Measurements from ENCODE around the gene EML1. TPM values are rescaled to one million over a fixed set of nuclear protein-coding genes. Genes with fewer than 3 reads are reported as not detected.

The EML1 gene
- polyA plus RNA-seq, 1 experiment: 14.2 TPM

GRCh38 chr14:99964979-99965378, 171.8 kb downstream of the EML1 start:
- POLR2A ChIA-PET: no interaction called here
- no peaks in the 10 kb centered on the region for H3K36me3 ChIP-seq (ENCODE audit: control insufficient read depth, insufficient read depth, low read length)
- TF ChIP-seq, protein P1, sequence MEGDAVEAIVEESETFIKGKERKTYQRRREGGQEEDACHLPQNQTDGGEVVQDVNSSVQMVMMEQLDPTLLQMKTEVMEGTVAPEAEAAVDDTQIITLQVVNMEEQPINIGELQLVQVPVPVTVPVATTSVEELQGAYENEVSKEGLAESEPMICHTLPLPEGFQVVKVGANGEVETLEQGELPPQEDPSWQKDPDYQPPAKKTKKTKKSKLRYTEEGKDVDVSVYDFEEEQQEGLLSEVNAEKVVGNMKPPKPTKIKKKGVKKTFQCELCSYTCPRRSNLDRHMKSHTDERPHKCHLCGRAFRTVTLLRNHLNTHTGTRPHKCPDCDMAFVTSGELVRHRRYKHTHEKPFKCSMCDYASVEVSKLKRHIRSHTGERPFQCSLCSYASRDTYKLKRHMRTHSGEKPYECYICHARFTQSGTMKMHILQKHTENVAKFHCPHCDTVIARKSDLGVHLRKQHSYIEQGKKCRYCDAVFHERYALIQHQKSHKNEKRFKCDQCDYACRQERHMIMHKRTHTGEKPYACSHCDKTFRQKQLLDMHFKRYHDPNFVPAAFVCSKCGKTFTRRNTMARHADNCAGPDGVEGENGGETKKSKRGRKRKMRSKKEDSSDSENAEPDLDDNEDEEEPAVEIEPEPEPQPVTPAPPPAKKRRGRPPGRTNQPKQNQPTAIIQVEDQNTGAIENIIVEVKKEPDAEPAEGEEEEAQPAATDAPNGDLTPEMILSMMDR (IDR thresholded peaks at IDR 0.05; ENCODE audit: insufficient read depth, low read depth, low read length): no peak
- DNase-seq (ENCODE audit: low read depth): no peak
- peaks cover 5% of the 10 kb centered on the region for H3K27me3 ChIP-seq (ENCODE audit: control insufficient read depth, insufficient read depth, low read length)
- CTCF ChIA-PET: interaction anchor here (1.6 kb wide), 1 partner anchor 10 kb away, joined by 8 read pairs; no protein-coding TSS in a partner anchor
- no peak overlapping the region for H3K4me3 ChIP-seq (ENCODE audit: low read depth, low read length)

GRCh38 chr14:99966037-99966835, 173.0 kb downstream of the EML1 start:
- DNase-seq (ENCODE audit: low read depth): no peak
- TF ChIP-seq, protein P1 (IDR thresholded peaks at IDR 0.05; ENCODE audit: insufficient read depth, low read depth, low read length): no peak
- Histone ChIP-seq H3K27me3 (ENCODE audit: control insufficient read depth, insufficient read depth, low read length) (0 out of 2 replicates have a peak, but pooled peaks cover 2% of the 10 kb centered on the region), H3K4me3 (ENCODE audit: low read depth, low read length) (no peak overlapping the region), H3K36me3 (ENCODE audit: control insufficient read depth, insufficient read depth, low read length) (no peaks in the 10 kb centered on the region)
- CTCF ChIA-PET: interaction anchor here (1.3 to 1.6 kb wide), 2 partner anchors 12 to 20 kb away, joined by 4 to 8 read pairs; no protein-coding TSS in a partner anchor
- POLR2A ChIA-PET: no interaction called here

DNA sequence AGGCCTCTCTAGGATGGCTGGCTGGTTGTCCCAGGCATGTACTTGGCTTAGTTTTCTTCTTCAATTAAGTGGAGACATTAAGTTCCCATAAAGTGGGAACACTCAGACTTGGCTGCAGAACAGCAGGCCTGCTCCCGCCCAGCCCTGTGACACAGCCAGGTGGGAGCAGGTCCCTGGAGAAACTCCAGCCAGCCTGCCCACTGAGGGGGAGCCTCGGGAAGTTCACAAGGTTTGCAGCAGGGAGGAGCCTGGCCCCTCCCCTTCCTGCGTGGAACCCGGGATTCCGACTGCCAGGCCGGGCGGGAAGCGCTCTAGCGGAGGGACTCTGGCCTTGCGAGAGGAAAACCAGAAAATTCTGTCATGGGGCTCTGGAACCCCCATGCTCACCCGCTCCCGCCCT, 173.7 kb downstream of the EML1 start:
- TF ChIP-seq, protein P1 (IDR thresholded peaks at IDR 0.05; ENCODE audit: insufficient read depth, low read depth, low read length): no peak
- ChIA-PET CTCF (interaction anchor here (1.3 to 1.8 kb wide), 2 partner anchors 20 to 142 kb away, joined by 4 read pairs; no protein-coding TSS in a partner anchor), POLR2A (no interaction called here)
- Histone ChIP-seq H3K27me3 (ENCODE audit: control insufficient read depth, insufficient read depth, low read length) (0 out of 2 replicates have a peak, but pooled peaks cover 2% of the 10 kb centered on the region), H3K36me3 (ENCODE audit: control insufficient read depth, insufficient read depth, low read length) (no peaks in the 10 kb centered on the region), H3K4me3 (ENCODE audit: low read depth, low read length) (no peak overlapping the region)
- no peak for DNase-seq (ENCODE audit: low read depth)

DNA sequence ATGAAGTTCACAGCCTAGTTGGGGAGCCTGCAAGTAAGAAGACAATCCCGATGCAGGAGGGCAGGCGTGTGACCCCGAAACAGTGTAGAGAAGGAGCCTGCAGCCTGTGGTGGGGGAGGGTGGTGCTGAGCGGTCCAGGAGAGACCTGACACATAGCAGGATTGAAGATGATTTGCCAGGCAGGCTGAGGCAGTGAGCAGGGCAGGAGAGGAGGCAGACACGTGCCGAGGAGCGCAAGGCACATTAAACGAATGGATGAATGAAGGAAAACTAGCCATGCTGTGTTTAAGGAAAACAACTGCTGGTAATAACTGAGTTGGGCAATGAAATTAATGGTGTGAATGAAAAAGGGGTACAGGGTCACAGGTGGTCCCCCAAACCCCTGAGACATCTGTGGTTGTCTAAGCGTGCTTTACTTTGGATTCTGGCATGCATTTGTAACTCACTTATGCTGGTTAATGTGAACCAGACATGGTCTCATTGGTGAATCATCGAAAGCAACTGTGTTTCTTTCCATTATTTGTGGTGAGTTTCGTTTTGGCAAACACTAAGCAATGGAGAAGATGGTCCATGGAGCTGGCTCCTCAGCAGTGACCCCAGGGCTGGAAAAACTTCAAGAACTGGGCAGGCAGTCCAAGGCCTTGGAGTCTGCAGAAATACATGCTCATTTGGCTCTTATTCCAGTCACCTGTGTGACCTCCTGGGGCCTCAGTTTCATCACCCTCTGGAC, 175.1 kb downstream of the EML1 start:
- TF ChIP-seq, protein P1 (IDR thresholded peaks at IDR 0.05; ENCODE audit: insufficient read depth, low read depth, low read length): no peak
- CTCF ChIA-PET: interaction anchor here (1.0 to 1.8 kb wide), 2 partner anchors 140 to 225 kb away, joined by 3 to 4 read pairs; no protein-coding TSS in a partner anchor
- DNase-seq (ENCODE audit: low read depth): peak; percentile 82
- Histone ChIP-seq H3K27me3 (ENCODE audit: control insufficient read depth, insufficient read depth, low read length) (no peaks in the 10 kb centered on the region), H3K36me3 (ENCODE audit: control insufficient read depth, insufficient read depth, low read length) (no peaks in the 10 kb centered on the region), H3K4me3 (ENCODE audit: low read depth, low read length) (no peak overlapping the region)
- POLR2A ChIA-PET: no interaction called here

DNA sequence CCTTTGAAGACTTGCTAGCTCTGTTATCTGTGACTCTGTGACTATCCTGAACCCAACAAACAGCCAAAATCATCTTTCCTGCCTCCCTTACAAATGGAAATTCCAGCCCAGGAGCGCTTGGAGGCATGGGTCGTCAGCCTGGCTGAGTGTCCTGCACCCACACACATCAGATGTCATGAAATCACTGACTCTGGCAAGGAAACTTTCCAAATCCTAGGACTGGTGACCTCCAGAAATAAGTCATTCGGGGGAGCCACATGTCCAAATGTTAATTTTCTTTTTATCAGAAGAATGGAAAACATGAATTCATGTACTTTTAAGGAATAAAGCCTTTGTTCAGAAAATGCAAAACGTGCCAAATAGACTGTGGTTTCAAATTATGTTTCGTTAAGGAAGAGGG, 175.7 kb downstream of the EML1 start:
- no peak for DNase-seq (ENCODE audit: low read depth)
- CTCF ChIA-PET: interaction anchor here (1.0 to 1.8 kb wide), 2 partner anchors 140 to 224 kb away, joined by 3 to 4 read pairs; no protein-coding TSS in a partner anchor
- Histone ChIP-seq H3K4me3 (ENCODE audit: low read depth, low read length) (no peak overlapping the region), H3K36me3 (ENCODE audit: control insufficient read depth, insufficient read depth, low read length) (no peaks in the 10 kb centered on the region), H3K27me3 (ENCODE audit: control insufficient read depth, insufficient read depth, low read length) (no peaks in the 10 kb centered on the region)
- TF ChIP-seq, protein P1 (IDR thresholded peaks at IDR 0.05; ENCODE audit: insufficient read depth, low read depth, low read length): no peak
- POLR2A ChIA-PET: no interaction called here
